Measurements from ENCODE around the gene RAB3GAP1.
"Not testable (repeated sequence)": the region's sequence is repeated elsewhere in the genome, so short reads cannot be mapped to it uniquely, and the experiment has no call there.

RAB3GAP1 gene

DNA sequence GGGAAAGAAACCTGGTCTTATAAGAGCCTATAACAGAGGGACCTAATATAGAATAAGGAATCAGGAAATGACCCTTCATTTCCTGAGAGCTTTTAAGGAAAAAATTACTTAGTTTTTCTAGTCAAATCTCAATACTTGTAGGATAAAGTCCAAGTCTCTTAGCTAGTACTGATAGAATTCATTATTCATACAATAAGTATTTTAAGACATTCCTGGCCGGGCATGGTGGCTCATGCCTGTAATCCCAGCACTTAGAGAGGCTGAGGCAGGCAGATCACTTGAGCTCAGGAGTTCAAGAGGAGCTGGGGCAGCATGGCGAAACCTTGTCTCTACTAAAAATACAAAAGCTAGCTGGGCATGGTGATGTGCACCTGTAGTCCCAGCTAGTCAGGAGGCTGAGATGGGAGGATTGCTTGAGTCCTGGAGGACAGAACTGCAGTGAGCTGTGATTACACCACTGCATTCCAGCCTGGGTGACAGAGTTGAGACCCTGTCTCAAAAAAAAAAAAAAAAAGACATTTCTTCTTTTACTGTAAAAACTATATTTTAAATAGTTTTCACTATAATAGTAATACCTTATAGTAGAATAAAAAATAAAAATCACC lies 3.2 kb downstream of the RAB3GAP1 start:
- no peak for DNase-seq (ENCODE audit: low read depth)

DNA sequence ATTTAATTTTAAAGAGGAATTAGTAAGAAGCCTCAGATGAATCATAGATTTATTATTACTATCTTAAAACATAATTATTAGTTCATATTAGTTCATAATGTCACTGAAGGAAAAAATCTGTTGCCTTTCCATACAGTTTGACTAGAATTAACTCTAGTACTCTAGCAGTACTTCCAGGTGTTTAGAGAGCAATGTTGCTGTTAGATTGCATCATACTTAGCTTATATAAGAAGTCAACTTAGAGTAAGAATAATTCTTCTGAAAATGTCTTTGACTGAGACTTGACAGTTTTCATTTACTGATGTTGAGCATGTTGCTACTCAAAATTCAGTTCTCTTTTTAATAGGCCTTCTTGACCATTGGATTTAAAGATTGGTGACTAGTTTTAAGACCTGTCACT lies 4.7 kb downstream of the RAB3GAP1 start:
- no peak for DNase-seq (ENCODE audit: low read depth)

DNA sequence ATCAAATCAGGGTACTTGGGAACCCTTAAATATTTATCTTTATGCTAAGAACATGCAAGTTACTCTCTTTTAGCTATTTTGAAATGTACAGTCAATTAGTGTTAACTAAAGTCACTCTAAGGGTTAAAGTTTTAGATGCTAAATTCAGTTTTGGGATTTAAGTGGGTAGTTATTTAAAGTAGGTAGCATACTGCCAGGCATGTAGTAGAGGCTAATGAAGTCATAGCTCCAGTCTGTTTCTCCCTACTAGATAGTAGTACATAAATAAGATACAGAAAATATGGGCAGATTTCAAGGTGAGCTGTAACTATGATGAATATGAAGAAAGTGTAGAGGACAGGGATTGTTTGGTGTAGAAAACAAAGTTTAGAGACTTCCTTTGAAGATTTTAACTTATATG lies 7.5 kb downstream of the RAB3GAP1 start:
- no peak for DNase-seq (ENCODE audit: low read depth)

DNA sequence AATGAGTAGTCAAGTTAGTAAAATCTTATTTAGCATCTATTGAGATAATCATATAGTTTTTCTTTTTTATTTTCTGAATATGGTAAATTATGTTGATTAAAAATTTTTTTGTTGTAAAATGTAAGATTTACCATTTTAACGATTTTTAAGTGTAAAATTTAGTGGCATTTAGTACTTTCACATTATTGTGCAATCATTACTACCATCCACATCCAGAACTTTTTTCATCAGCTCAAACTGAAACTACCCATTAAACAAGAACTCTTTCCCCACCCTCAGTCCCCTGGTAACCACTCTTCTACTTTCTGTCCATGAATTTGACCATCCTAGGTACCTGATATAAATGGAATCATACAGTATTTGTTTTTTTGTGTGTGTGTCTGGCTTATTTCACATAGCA lies 11.1 kb downstream of the RAB3GAP1 start:
- DNase-seq (ENCODE audit: low read depth) = no peak

DNA sequence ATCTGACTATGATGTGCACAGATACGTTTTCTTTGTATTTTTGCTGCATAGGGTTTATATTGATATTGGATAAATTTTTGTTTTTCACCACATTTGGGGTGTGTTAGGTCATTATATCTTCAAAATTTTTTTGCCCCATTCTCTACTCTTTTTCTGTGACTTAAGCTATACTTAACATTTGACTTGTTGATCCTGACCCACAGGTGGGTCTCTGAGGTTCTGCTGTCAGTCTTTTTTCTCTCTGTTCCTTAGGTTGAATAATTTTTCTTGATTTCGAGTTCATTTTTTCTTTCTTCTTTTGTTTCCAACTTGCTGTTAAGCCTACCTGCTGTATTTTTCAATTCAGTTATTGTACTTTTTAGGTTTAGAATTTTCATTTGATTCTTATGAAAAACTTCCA lies 12.1 kb downstream of the RAB3GAP1 start:
- no peak for DNase-seq (ENCODE audit: low read depth)

DNA sequence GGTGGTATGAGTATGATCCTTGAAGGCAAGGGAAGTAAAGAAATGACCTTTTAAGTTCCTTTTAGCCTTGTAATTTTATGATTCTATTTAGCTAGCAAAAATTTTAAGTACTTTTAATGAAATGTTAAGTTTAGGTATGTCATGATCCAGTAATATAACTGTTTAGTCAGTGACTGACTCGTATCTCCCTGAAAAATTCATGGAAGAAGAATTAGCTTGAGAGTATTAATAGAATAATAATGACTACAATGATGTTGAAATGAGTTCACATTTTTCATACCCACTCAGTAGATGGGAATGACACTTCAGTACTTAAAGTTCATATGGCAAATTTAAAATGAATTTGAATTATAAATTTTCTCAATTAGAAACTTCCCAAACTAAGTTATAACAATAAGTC lies 14.6 kb downstream of the RAB3GAP1 start:
- DNase-seq (ENCODE audit: low read depth) = no peak

DNA sequence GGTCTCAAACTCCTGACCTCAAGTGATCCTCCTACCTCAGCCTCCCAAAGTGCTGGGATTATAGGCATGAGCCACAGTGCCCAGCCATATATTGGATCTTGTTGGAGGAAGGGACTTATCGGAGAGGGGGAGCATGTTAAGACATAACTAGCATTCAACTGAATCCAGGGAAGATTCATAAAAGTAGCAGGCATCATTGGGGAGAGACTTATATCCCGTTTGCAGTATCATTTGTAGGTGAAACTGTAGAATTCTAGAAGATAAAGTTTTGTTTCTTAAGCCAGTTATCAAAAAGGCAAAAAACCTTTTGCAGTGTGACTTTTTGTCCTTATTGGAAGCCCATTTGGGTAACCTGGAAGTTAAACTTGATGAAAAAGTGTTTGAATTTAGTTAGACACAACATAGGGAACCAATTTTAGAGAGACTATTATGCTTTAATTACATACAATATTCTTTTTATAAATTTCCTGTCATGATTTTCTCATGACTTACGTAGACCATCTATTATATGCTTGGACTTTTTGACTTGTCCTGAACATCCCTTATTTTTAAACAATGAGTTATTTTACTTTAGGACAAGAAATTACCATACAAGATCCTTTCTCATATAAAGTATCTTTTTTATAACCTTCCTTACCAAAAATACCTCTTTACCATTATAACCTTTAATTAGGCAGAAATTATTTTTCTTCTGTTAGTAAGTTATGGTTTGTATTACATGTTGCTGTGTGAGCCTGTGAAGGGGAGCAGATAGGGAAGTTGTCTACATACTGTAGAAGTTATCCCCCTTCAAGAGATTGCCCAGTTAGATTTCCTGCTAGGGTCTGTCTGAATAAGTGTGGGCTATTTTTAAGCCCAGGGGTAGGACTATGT lies 20.3 kb downstream of the RAB3GAP1 start:
- no peak for DNase-seq (ENCODE audit: low read depth)

DNA sequence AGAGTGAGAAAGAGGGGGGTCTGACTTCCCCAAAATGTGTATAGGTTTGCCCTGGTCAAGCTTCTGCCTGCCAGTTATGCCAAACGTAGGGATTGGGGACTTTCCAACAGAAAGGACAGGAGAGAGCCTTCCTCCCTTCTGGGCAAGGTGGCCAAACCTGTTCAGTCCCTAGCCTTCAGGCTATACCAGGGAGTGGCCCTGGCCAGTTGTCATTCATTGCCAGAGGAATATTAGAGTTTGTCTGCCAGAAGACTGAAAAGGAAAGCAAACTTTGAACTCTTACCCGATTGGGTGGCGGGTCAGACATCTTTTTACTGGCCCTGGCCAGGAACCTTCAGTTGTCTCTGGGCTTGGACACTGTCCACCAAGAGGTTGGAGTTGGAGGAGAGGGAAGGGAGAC lies 22.1 kb downstream of the RAB3GAP1 start:
- no peak for DNase-seq (ENCODE audit: low read depth)

DNA sequence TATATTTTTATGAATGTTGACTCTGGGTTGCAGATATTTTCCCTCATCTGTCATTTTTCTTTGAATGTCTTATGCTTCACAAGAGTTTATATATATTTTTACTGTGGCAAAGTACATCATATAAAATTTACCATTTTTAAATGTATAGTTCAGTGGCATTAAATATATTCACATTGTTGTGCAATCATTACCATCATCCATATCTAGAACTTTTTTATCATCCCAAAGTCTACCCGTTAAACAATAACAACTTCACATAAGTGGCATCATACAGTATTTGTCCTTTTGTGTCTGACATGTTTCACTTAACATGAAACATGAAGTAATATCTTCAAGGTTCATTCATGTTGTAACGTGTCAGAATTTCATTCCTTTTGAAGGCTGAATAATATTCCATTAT lies 24.5 kb downstream of the RAB3GAP1 start:
- no peak for DNase-seq (ENCODE audit: low read depth)

DNA sequence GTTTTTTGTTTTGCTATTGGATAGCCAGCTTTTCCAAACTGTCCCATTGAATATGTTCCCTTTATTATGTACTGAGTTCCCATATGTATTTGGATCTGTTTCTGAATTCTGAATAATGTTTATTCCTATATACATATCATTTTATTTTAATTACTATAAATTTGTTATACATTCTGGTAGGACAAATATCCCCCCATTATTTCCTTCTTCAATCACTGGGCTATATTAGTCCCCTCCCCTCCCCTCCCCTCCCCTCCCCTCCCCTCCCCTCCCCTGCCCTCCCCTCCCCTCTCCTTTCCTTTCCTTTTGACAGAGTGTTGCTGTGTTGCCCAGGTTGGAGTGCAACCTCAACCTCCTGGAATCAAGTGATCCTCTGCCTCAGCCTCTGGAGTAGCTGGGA lies 26.3 kb downstream of the RAB3GAP1 start:
- no peak for DNase-seq (ENCODE audit: low read depth)

DNA sequence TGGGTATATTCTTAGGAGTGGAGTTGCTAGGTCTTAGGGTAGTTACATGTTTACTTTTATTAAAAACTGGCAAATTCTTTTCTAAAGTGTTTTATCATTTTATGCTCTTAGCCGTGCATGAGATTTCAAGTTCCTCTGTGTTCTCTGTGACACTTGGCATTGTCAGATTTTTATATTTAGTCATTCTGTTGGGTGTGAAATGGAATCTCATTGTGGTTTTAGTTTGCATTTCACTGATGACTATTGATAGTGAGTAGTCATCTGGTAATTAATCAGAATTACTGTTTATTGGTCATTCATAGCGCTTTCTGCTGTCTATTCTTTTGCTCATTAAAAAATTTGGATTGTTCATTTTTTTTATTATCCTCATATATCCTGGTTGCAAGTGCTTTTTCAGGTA lies 34.1 kb downstream of the RAB3GAP1 start:
- DNase-seq (ENCODE audit: low read depth) = no peak

DNA sequence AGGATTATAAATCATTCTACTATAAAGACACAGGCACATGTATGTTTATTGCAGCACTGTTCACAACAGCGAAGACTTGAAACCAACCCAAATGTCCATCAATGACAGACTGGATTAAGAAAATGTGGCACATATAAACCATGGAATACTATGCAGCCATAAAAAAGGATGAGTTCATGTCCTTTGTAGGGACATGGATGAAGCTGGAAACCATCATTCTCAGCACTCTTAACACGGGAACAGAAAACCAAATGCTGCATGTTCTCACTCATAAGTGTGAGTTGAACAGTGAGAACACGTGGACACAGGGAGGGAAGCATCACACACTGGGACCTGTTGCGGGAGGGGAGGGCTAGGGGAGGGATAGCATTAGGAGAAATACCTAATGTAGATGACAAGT lies 37.5 kb downstream of the RAB3GAP1 start:
- DNase-seq (ENCODE audit: low read depth) = not testable (repeated sequence)

DNA sequence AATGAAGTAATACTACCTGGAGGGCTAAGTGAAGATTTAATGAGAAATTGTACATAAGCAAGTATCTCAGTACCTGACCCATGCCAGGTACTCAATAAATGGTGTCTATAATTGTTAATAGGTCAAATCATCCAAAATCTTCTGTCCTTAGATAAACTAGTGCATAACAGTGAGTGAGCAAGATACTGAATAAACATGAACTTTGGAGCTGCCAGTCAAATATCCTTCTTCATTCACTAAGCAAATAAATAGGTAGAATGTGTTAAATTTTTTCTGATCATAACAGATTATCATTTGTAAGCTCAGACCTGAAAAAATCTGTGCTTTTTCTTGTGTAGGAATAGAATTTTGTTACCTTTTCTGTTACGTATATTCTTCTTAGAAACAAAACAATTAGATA lies 39.6 kb downstream of the RAB3GAP1 start:
- DNase-seq (ENCODE audit: low read depth) = no peak

DNA sequence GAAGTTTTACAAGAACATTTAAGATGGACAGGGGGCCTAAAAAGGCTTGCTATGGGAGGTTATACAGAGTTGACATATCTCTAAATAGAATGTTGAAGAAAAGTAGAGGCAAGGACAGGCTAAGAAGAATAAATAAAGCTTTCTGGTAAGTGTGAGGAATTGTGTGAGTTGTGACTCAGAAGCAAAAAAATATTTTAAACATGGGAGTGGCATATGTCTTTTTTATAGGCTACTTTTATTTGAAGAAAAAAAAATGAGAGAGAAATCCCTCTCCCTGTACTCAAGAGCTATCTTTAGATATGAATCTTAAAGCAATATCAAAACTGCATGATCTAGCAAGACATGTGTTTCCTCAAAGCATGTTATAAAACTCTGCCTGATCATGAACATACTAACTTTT lies 41.1 kb downstream of the RAB3GAP1 start:
- no peak for DNase-seq (ENCODE audit: low read depth)

DNA sequence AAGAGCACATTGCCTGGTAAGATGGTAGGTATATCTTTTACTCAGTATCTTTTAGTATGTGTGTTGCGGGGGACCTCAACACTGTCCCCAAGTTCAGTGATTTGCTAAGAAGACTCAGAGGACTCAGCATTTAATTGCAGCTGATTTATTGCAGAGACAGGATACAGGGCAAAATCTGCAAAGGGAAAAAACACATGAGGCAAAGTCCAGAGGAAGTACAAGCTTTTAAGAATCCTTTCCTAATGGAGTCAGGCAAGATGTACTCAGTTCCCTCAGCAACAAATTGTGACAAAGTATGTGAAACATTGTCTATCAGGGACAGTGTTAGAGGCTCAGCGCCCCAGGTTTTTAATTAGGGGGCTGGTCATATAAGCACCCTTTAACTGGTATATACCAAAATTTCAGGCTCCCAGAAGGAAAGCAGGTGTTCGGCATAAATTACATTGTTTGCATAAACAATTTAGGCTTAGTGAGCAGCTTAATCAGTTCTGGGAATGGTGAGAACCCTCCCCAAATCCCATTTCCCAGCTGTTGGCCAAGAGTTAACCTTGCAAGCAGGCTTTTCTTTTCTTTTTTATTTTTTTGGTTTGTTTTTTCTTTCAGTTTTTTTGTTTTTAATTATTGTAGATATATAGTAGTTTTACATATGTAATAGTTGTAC lies 41.7 kb downstream of the RAB3GAP1 start:
- DNase-seq (ENCODE audit: low read depth) = no peak

DNA sequence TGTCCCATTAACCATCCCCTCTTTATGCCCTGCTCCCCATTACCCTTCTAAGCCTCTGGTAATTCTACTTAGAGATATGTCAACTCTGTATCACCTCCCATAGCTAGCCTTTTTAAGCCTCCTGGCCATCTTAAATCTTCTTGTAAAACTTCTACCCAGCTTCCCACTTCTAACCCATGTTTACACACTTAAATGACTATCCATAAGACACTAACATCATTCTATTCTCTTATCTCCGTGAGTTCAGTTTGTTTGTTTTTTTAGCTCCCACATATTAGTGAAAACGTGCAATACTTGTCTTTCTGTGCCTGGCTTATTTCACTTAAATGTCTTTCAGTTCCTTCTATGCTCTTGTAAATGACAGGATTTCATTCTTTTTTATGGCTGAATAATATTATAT lies 42.4 kb downstream of the RAB3GAP1 start:
- no peak for DNase-seq (ENCODE audit: low read depth)

DNA sequence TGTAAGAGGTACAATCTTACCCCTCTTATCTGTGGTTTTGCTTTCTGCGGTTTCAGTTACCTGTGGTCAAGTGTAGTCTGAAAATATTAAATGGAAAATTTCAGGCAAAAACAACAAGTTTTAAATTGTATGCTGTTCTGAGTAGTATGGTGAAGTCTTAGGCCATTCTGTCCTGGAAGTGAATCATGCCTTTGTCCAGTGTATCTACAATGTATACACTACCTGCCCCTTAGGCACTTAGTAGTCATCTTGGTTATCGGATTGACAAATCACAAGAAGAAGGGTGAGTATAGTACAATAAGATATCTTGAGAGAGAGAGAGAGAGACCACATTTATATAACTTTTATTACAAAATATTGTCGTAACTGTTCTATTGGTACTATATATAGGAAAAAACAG lies 43.5 kb downstream of the RAB3GAP1 start:
- DNase-seq (ENCODE audit: low read depth) = no peak

DNA sequence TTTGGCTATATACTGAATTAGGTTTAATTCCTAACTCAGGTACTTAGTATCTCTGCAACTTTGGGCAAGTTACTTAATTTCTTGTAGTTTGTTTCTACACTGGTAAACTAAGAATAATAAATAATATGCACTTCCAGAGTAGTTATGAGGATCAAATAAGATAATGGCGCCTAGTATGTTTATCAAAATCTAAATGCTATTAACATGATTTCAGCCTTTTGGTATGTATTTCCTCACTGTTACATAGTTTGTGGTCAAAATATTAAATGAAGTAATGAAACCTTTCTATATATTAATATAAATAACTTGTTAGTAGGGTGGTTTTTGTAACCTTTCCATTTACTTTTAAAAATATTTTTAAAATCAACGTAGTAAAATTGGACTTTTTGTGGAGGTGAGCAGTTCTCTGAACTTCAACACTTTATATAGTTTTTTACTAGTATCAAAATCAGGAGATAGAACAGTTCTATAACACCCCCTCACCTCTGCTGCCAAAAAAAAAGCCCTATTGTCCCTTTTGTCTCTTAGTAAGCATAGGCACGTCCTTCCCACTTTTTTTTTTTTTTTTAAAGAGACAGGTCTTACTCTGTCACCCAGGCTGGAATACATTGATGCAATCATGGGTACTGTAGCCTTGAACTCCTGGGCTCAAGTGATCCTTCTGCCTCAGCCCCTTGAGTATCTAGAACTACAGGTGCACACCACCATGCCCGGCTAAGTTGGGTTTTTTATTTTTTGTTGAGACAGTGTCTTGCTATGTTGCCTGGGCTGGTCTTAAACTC lies 44.8 kb downstream of the RAB3GAP1 start:
- DNase-seq (ENCODE audit: low read depth) = no peak

DNA sequence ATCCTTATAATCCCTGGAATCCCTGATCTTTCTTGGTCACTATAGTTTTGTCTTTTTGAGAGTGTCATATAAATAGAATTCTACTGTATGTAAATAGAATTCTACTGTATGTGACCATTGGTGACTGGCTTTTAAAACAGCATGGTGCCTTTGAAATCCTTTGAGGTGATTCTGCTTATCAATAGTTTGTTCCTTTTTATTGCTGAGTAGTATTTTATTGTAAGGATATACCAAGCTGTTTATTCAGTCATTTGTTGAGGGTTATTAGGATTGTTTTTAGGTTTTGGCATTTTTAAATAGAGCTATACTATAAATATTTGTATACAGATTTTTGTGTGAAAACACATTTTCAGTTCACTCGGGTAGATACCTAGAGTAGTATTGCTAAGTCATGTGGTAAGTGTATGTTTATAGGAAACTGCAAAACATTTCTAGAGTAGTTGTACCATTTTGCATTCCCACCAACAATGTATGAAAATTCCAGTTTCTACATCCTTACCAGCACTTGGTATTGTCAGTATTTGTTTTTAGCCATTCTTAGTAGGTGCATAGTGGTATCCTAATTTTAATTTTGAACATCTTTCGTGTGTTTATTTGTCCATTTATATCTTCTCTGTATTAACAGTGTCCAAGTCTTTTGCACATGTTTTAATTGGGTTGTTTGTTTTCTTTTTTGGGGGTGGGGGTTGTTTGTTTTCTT lies 45.6 kb downstream of the RAB3GAP1 start:
- no peak for DNase-seq (ENCODE audit: low read depth)

DNA sequence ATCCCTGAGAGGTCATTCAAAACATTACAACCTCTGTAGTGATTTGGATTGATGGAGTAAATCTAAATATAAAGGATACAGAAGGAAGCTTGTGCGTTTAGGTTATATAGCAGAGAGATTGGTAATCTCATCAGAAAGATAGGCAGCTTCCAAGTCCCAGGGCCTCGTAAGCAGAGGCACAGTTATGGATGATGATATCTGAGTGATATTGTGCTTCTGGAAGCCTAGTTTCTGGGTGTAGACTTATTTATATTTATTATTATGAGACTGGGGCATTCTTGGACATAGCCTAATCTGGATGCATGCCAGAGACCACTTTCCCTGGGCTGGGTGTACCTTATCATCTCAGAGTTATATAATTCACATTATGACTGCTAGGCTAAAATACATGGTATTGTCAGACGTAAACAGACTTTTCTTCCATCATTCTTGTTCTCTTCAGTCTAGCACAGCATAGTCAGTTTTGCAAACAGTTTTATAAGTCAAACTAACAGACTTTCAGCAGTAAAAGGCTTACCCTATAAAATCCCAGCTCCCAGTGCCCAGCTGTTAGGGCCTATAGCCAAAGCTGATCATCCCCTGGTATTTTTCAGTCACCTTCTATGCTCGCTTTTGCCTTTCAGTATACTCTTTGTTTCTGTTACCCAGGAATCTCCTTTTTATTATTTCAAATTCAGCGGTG lies 47.9 kb downstream of the RAB3GAP1 start:
- DNase-seq (ENCODE audit: low read depth) = no peak

DNA sequence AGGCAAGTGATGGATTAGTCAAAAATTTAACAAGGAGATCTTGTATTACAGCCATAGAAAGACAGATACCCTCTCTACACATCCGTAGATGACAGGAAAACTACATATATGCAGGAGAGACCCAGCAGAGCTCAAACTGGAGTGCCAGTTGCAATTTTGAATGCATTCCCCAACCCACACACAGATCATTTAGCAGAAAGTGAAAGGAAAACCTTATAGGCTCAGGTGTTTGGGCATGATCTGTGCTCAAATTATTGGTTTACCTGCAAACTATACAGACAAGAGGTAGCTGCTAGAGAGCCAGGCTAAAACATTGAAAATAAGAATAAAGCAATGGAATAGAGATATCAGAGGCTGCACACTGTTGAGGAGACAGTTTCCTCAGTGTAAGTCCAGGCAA lies 51.8 kb downstream of the RAB3GAP1 start:
- DNase-seq (ENCODE audit: low read depth) = no peak

All from T follicular helper cell (primary cell).